ENCODE results near the gene FAM131A.

Gene FAM131A

GRCh38 chr3:184298759-184299487, 38.5 kb upstream of the FAM131A start, which contains the start of gene PSMD2 (continued):
- TF ChIP-seq ZBTB26 (tag by site-specific recombination; optimal IDR thresholded peaks at IDR 0.05) (peak; percentile 90), ZNF311 (tag by site-specific recombination; IDR thresholded peaks at IDR 0.05; ENCODE audit: borderline replicate concordance) (no peak), ZIC2 (tag by site-specific recombination; IDR thresholded peaks at IDR 0.05) (0 out of 2 replicates have a peak, but pooled peaks have one; percentile 16), GLIS2 (tag by site-specific recombination; IDR thresholded peaks at IDR 0.05) (peak; percentile 39; the same call in 1 of the 2 replicates), ATF2 (tag by site-specific recombination; IDR thresholded peaks at IDR 0.05; ENCODE audit: low read depth) (no peak), ZNF223 (tag by site-specific recombination; IDR thresholded peaks at IDR 0.05) (no peak), SCRT1 (tag by site-specific recombination; IDR thresholded peaks at IDR 0.05; ENCODE audit: borderline replicate concordance) (peak; percentile 59; the same call in 1 of the 2 replicates), GLI4 (tag by site-specific recombination; IDR thresholded peaks at IDR 0.05) (no peak), ZNF660 (tag by site-specific recombination; IDR thresholded peaks at IDR 0.05) (peak; percentile 48; the same call in 1 of the 2 replicates), ZNF501 (tag by site-specific recombination; IDR thresholded peaks at IDR 0.05) (peak; percentile 20; the same call in 1 of the 2 replicates), ZNF830 (tag by site-specific recombination; IDR thresholded peaks at IDR 0.05; ENCODE audit: low read depth) (no peak), ZNF416 (tag by site-specific recombination; IDR thresholded peaks at IDR 0.05) (no peak), ZXDB (tag by site-specific recombination; IDR thresholded peaks at IDR 0.05) (peak; percentile 48; the same call in 1 of the 2 replicates), PATZ1 (tag by site-specific recombination; IDR thresholded peaks at IDR 0.05) (peak; percentile 48; the same call in 1 of the 2 replicates), GLIS1 (tag by site-specific recombination; IDR thresholded peaks at IDR 0.05) (peak; percentile 63; the same call in 1 of the 2 replicates), ZBTB20 (tag by site-specific recombination; IDR thresholded peaks at IDR 0.05) (peak; percentile 28; the same call in 1 of the 2 replicates), ZNF391 (tag by site-specific recombination; IDR thresholded peaks at IDR 0.05; ENCODE audit: borderline replicate concordance, low read depth) (peak; percentile 65; the same call in 1 of the 2 replicates), ZSCAN16 (tag by site-specific recombination; IDR thresholded peaks at IDR 0.05) (0 out of 2 replicates have a peak, but pooled peaks have one; percentile 12), ZNF10 (tag by site-specific recombination; IDR thresholded peaks at IDR 0.05) (0 out of 2 replicates have a peak, but pooled peaks have one; percentile 21), SP7 (tag by site-specific recombination; IDR thresholded peaks at IDR 0.05) (peak; percentile 18; the same call in 1 of the 2 replicates)

GRCh38 chr3:184299488-184300377, 37.7 kb upstream of the FAM131A start:
- Histone ChIP-seq H3K36me3 (ENCODE audit: control insufficient read depth in 2 of 2, insufficient read depth in 1 of 2, low read length in 2 of 2) (peaks cover 15 to 52% of the 10 kb centered on the region in 2 experiments; a peak in 2 of 3 replicates), H3K27ac (ENCODE audit: extremely low read depth, low read depth, low read length) (peak overlapping the region; percentile 76), H3K9me3 (ENCODE audit: control insufficient read depth, insufficient read depth, low read depth, low read length) (no peaks in the 10 kb centered on the region), H3K4me3 (ENCODE audit: low read depth, low read length) (peak overlapping the region; percentile 98), H3K4me1 (ENCODE audit: control insufficient read depth, insufficient read depth, low read length) (no peaks in the 10 kb centered on the region)
- POLR2A ChIA-PET: no interaction called here
- CTCF ChIA-PET: interaction anchor here (1.0 to 1.2 kb wide), 2 partner anchors 50 to 72 kb away, joined by 3 to 4 read pairs; partner anchors contain the start of gene EEF1AKMT4
- TF ChIP-seq HOXD13 (CRISPR knock-in tag; IDR thresholded peaks at IDR 0.05; ENCODE audit: borderline replicate concordance): no peak
- TF ChIP-seq ZFP37 (tag by site-specific recombination; IDR thresholded peaks at IDR 0.05): peak; percentile 37
- TF ChIP-seq TCF7L2 (IDR thresholded peaks at IDR 0.05; ENCODE audit: borderline replicate concordance, low read depth, low read length): no peak
- TF ChIP-seq ZNF658 (tag by site-specific recombination; IDR thresholded peaks at IDR 0.05): no peak
- TF ChIP-seq MYNN (tag by site-specific recombination; IDR thresholded peaks at IDR 0.05; ENCODE audit: borderline replicate concordance): 0 out of 2 replicates have a peak, but pooled peaks have one; percentile 41
- TF ChIP-seq, protein P1, sequence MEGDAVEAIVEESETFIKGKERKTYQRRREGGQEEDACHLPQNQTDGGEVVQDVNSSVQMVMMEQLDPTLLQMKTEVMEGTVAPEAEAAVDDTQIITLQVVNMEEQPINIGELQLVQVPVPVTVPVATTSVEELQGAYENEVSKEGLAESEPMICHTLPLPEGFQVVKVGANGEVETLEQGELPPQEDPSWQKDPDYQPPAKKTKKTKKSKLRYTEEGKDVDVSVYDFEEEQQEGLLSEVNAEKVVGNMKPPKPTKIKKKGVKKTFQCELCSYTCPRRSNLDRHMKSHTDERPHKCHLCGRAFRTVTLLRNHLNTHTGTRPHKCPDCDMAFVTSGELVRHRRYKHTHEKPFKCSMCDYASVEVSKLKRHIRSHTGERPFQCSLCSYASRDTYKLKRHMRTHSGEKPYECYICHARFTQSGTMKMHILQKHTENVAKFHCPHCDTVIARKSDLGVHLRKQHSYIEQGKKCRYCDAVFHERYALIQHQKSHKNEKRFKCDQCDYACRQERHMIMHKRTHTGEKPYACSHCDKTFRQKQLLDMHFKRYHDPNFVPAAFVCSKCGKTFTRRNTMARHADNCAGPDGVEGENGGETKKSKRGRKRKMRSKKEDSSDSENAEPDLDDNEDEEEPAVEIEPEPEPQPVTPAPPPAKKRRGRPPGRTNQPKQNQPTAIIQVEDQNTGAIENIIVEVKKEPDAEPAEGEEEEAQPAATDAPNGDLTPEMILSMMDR (tag by site-specific recombination; IDR thresholded peaks at IDR 0.05): no peak
- TF ChIP-seq, protein P2, sequence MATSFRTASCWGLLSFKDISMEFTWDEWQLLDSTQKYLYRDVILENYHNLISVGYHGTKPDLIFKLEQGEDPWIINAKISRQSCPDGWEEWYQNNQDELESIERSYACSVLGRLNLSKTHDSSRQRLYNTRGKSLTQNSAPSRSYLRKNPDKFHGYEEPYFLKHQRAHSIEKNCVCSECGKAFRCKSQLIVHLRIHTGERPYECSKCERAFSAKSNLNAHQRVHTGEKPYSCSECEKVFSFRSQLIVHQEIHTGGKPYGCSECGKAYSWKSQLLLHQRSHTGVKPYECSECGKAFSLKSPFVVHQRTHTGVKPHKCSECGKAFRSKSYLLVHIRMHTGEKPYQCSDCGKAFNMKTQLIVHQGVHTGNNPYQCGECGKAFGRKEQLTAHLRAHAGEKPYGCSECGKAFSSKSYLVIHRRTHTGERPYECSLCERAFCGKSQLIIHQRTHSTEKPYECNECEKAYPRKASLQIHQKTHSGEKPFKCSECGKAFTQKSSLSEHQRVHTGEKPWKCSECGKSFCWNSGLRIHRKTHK (tag by site-specific recombination; IDR thresholded peaks at IDR 0.05): no peak
